Activated CD8-positive, alpha-beta T cell treated with anti-CD3 and anti-CD28 coated beads for 36 hours (primary cell): ENCODE measurements around the gene SLC51B. TPM values are rescaled to one million over a fixed set of nuclear protein-coding genes. Genes with fewer than 3 reads are reported as not detected.

Experiments
- ATAC-seq: fragments of 200-7000 bp; cut with Tn5 transposase; one replicate; pipeline ENCODE4 v1.10.0; 2021; ENCODE audit warnings: mild to moderate bottlenecking, moderate library complexity
- CTCF ChIA-PET: fragments of 350-600 bp; sonication (Branson Sonifier 250); formaldehyde crosslinking; loops from one replicate; lab custom pipeline; 2021; ENCODE audit warnings: antibody characterized with exemption; lab: Charles Lee
- POLR2A ChIA-PET: fragments of 350-600 bp; sonication (Branson Sonifier 250); formaldehyde crosslinking; loops from one replicate; lab custom pipeline; 2021; ENCODE audit warnings: antibody characterized with exemption; lab: Charles Lee
- DNase-seq: peaks from one replicate; pipeline ENCODE4 v3.0.0-alpha.2; 2020
- H3K27ac Mint-ChIP-seq: one replicate; pipeline ENCODE4 v1.8.0; 2021; ENCODE audit warnings: mild to moderate bottlenecking, mixed read lengths
- H3K27me3 Mint-ChIP-seq: one replicate; pipeline ENCODE4 v1.8.0; 2021; ENCODE audit warnings: mixed read lengths
- H3K36me3 Mint-ChIP-seq: one replicate; pipeline ENCODE4 v1.8.0; 2021; ENCODE audit warnings: low read depth, mixed read lengths
- H3K4me1 Mint-ChIP-seq: one replicate; pipeline ENCODE4 v1.8.0; 2021; ENCODE audit warnings: low read depth, mixed read lengths
- H3K4me3 Mint-ChIP-seq: one replicate; pipeline ENCODE4 v1.8.0; 2021; ENCODE audit warnings: mild to moderate bottlenecking, moderate library complexity, mixed read lengths
- H3K9me3 Mint-ChIP-seq: one replicate; pipeline ENCODE4 v1.8.0; 2021; ENCODE audit warnings: mixed read lengths
- intact Hi-C: fragments of 100-400 bp; cut with micrococcal nuclease; formaldehyde crosslinking; loops from one replicate; pipeline ENCODE4 v1.10.0; 2022
- total RNA-seq, 2 experiments: library from RNA; stranded (reverse); gene quantifications; one replicate each; pipeline ENCODE4 v1.2.3, GENCODE V29; 2021
- TF ChIP-seq, protein P1 (sequence below): fragments of 200-600 bp; IDR thresholded peaks from one replicate; pipeline ENCODE4 v1.8.0; 2022; ENCODE audit warnings: antibody characterized with exemption, mild to moderate bottlenecking

SLC51B gene
- total RNA-seq, 2 experiments from 2014 or later, result not detected

DNA sequence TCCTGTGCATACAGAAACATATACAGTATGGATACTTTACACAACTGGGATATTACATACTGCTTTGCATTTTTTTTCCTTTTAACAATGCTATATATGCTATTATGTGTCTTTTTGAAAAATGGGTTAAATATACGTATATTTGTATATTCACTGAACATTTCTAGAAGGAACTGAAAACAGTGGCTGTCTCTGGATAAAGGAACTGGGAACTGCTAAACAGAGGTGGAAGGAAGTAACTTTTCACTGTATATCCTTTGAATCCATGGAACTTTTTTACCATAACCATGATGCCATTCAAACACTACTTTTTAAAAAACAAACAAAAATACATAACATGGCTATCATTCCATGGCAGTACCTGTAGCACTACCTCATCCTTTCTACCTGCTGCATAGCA lies 17.6 kb upstream of the SLC51B start:
- TF ChIP-seq, protein P1, sequence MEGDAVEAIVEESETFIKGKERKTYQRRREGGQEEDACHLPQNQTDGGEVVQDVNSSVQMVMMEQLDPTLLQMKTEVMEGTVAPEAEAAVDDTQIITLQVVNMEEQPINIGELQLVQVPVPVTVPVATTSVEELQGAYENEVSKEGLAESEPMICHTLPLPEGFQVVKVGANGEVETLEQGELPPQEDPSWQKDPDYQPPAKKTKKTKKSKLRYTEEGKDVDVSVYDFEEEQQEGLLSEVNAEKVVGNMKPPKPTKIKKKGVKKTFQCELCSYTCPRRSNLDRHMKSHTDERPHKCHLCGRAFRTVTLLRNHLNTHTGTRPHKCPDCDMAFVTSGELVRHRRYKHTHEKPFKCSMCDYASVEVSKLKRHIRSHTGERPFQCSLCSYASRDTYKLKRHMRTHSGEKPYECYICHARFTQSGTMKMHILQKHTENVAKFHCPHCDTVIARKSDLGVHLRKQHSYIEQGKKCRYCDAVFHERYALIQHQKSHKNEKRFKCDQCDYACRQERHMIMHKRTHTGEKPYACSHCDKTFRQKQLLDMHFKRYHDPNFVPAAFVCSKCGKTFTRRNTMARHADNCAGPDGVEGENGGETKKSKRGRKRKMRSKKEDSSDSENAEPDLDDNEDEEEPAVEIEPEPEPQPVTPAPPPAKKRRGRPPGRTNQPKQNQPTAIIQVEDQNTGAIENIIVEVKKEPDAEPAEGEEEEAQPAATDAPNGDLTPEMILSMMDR, result no peak
- Mint-ChIP-seq H3K27me3 (peaks cover 3% of the 10 kb centered on the region), H3K4me3 (peak overlapping the region; percentile 85), H3K36me3 (peaks cover 31% of the 10 kb centered on the region), H3K4me1 (peaks cover 13% of the 10 kb centered on the region), H3K9me3 (no peaks in the 10 kb centered on the region), H3K27ac (no peak overlapping the region)
- CTCF ChIA-PET, result no interaction called here
- intact Hi-C loops, result no loop called here
- POLR2A ChIA-PET, result no interaction called here
- DNase-seq (no peak), ATAC-seq (no peak)

DNA sequence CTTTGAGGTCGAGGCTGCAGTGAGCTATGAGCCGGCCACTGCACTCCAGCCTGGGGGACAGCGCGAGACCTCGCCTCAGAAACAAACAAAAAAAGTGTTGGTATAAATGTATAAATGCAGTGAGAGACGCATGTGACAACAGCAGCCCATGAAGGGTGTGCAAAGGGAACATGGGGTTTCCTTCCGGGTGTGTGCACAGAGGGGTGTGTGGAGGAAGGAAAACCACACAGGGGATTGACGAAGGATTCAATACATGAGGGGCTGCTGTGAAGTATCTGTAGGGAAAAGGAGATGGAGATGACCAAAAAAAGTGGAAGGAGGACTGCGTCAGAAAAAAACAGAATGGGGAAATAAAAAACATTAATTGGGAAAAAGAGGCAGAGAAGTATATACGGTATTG lies 16.8 kb upstream of the SLC51B start:
- Mint-ChIP-seq H3K4me3 (peak overlapping the region; percentile 85), H3K9me3 (no peaks in the 10 kb centered on the region), H3K27ac (peak overlapping the region; percentile 75), H3K36me3 (peaks cover 29% of the 10 kb centered on the region), H3K4me1 (peaks cover 16% of the 10 kb centered on the region), H3K27me3 (peaks cover 3% of the 10 kb centered on the region)
- intact Hi-C loops, result no loop called here
- TF ChIP-seq, protein P1, result no peak
- CTCF ChIA-PET, result no interaction called here
- no peak for ATAC-seq
- DNase-seq, result peak; percentile 10
- POLR2A ChIA-PET, result no interaction called here

DNA sequence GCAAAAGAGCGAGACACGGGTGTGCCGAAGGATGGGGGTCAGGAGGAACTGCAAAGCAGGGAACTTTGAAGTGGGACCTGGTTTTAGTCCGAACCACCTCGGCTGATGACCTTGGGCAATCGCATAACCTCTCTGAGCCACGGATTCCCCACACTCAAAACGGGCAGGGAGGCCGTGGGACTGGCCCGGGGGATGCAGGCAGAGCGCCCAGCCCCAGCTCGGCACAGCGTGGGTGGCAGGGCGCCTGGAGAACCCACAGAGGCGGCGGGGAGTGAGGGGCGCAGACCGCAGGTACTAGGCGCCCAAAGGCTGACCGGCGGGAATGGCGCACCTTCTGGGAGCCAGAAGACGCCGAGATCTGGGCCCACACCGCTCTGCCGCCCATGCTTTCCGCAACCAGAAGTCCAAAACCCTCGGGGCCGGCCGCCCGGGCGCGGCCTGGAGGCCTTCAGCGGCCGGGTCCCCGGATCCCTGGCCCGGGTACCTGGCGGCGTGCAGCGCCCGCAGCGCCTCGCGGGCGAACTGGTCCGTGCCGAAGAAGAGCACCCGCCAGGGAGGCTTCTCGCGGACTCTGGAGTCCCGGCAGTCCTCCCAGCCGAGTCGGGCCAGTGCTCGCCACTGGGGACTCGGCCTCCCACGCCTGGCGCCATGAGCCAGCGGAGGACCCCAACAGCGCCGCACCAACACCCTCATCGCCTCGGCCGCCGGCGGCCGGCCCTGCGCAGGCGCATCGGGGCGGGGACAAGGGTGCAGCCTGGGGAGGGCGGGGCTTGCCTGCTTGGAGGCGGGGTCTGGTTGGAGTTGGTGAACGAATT lies 16.1 kb upstream of the SLC51B start, which contains the start of gene MTFMT:
TSS of gene MTFMT (minus strand) at position 719 of the 815 bp plus-strand sequence. CDS start at position 693, 26 bp downstream.
- CTCF ChIA-PET, result no interaction called here
- TF ChIP-seq, protein P1, result no peak
- POLR2A ChIA-PET, result no interaction called here
- Mint-ChIP-seq H3K27ac (peak within 1 kb of the TSS; percentile 75), H3K36me3 (peaks cover 23% of the 10 kb centered on the region), H3K9me3 (no peaks in the 10 kb centered on the region), H3K27me3 (peaks cover 3% of the 10 kb centered on the region), H3K4me1 (peaks cover 20% of the 10 kb centered on the region), H3K4me3 (peak within 1 kb of the TSS; percentile 85)
- ATAC-seq, result peak; percentile 98
- intact Hi-C loops, result no loop called here
- peak; percentile 96 for DNase-seq

DNA sequence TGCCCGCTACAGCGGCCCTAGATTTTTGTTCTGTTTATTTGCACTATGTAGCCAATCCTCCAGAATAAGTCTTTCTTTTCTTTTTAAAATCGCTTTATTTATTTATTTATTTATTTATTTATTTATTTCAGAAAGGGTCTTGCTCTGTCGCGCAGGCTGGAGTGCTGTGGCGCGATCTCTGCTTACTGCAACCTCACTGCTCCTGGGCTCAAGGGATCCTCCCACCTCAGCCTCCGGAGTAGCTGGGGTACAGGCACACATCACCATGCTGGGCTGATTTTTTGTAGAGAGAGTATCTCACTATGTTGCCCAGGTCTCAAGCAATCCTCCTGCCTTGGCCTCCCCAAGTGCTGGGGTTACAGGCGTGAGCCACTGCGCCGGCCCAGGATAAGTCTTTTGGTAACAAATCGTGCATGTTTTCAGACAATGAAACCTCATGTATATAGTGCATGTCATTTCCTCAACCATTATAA lies 15.4 kb upstream of the SLC51B start:
- H3K27ac Mint-ChIP-seq, result no peak overlapping the region
- H3K9me3 Mint-ChIP-seq, result no peaks in the 10 kb centered on the region
- ChIA-PET POLR2A (no interaction called here), CTCF (no interaction called here)
- H3K4me3 Mint-ChIP-seq, result peak overlapping the region; percentile 55
- no peak for ATAC-seq
- no peak for DNase-seq
- H3K36me3 Mint-ChIP-seq, result peaks cover 20% of the 10 kb centered on the region
- peaks cover 3% of the 10 kb centered on the region for H3K27me3 Mint-ChIP-seq
- H3K4me1 Mint-ChIP-seq, result peaks cover 20% of the 10 kb centered on the region
- intact Hi-C loops, result loop anchor here (5.0 kb wide), 2 partner anchors 48 to 268 kb away; partner anchors contain the start of genes KBTBD13 and RNU5A-1
- TF ChIP-seq, protein P1, result no peak
